ENCODE data around the gene DPEP3.

GRCh38 chr16:68009157-68009735 lies 28.9 kb upstream of the DPEP3 start:
- no peak for TF ChIP-seq EZH2phosphoT487 (IDR thresholded peaks at IDR 0.05; ENCODE audit: insufficient read depth, low read depth)
- no peak for TF ChIP-seq EZH2 (IDR thresholded peaks at IDR 0.05; ENCODE audit: insufficient read depth, poor library complexity, severe bottlenecking)

Data from GM23248 (cell line).